ENCODE measurements around the gene ACE2. TPM values are rescaled to one million over a fixed set of nuclear protein-coding genes. Genes with fewer than 3 reads are reported as not detected.

ACE2 gene
- total RNA-seq, 5 donors from 2014 or later (not counting 1 experiment from before 2014, with no cell fraction given), result not detected

DNA sequence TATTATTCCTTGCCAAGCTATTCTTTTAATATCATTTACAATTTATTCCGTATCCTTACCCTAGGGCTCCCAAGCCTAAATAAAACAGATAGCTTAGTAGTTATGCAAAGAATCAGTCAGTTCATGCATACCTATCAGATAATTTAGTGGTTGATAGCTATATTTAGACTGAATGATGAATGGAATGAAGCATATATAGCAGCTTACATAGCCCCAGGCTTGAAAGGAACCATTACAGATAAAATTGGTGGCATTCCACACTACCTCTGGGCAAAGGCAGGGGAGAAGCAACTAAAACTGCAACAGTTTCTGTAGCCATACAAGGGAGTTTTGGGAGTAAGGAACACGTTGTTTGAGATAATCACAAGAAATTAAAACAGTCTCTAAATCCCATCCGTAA lies 2.7 kb downstream of the ACE2 start:
- no peaks in the 10 kb centered on the region for H3K36me3 ChIP-seq (ENCODE audit: control insufficient read depth in 2 of 2, extremely low read depth in 1 of 2, insufficient read depth in 1 of 2, low read length in 1 of 2)
- H3K4me1 ChIP-seq (ENCODE audit: control insufficient read depth in 1 of 2, extremely low read depth in 1 of 2, insufficient read depth in 2 of 2, low read length in 2 of 2), result no peaks in the 10 kb centered on the region
- no peak overlapping the region for H3K4me3 ChIP-seq (ENCODE audit: control insufficient read depth in 1 of 2, extremely low read depth in 1 of 2, low read length in 1 of 2)
- Mint-ChIP-seq H3K36me3 (no peaks in the 10 kb centered on the region), H3K4me3 (no peak overlapping the region), H3K27ac (no peak overlapping the region), H3K9me3 (peaks cover 0 to 4% (median 0%) of the 10 kb centered on the region in 3 donors), H3K27me3 (peaks cover 4 to 42% of the 10 kb centered on the region in 2 donors), H3K4me1 (no peaks in the 10 kb centered on the region)
- ChIA-PET CTCF (interaction anchor here in 1 of 2 donors (1.3 kb wide), 1 partner anchor 101 kb away, joined by 3 read pairs; no protein-coding TSS in a partner anchor), POLR2A (no interaction called here)
- no peaks in the 10 kb centered on the region for H3K27me3 ChIP-seq (replicated peaks in 1 of 2; ENCODE audit: control insufficient read depth in 2 of 2, extremely low read depth in 1 of 2, insufficient read depth in 2 of 2, low read length in 1 of 2)
- DNase-seq (no peak), ATAC-seq (replicated peaks in 1 of 4) (no peak)
- H3K27ac ChIP-seq (ENCODE audit: low read length), result no peak overlapping the region
- H3K9me3 ChIP-seq, result no peaks in the 10 kb centered on the region
- no CpG with 5 or more reads among the region's 3 CpGs for WGBS (ENCODE audit: insufficient coverage)

DNA sequence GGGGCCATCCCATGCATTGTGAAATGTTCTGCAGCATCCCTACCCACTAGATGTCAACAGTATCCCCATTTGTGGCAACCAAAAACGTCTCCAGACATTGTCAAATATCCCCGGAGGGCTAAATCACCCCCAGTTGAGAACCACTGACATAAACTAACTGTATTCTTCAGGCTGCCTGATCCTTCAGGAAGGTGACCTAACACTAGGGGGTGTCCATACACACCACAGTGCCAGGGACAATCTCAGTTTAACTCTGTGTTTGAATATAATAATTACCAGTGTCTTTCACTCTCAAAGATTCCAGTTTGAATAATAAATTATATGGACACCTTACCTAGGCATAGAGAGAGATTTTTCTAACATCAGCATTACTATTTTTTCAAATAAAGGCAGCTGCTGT lies 6.4 kb downstream of the ACE2 start:
- H3K4me1 ChIP-seq (ENCODE audit: control insufficient read depth in 1 of 2, extremely low read depth in 1 of 2, insufficient read depth in 2 of 2, low read length in 2 of 2), result no peaks in the 10 kb centered on the region
- H3K4me3 Mint-ChIP-seq, result no peak overlapping the region
- peaks cover 9 to 39% of the 10 kb centered on the region in 2 donors for H3K27me3 Mint-ChIP-seq
- WGBS (ENCODE audit: insufficient coverage), result no CpG with 5 or more reads among the region's 2 CpGs
- no peak overlapping the region for H3K4me3 ChIP-seq (ENCODE audit: control insufficient read depth in 1 of 2, extremely low read depth in 1 of 2, low read length in 1 of 2)
- ATAC-seq (replicated peaks in 1 of 4) (no peak), DNase-seq (no peak)
- H3K36me3 ChIP-seq (ENCODE audit: control insufficient read depth in 2 of 2, extremely low read depth in 1 of 2, insufficient read depth in 1 of 2, low read length in 1 of 2), result no peaks in the 10 kb centered on the region
- no peaks in the 10 kb centered on the region for H3K9me3 Mint-ChIP-seq
- H3K4me1 Mint-ChIP-seq, result no peaks in the 10 kb centered on the region
- CTCF ChIA-PET, result no interaction called here
- H3K27ac ChIP-seq (ENCODE audit: low read length), result no peak overlapping the region
- no peaks in the 10 kb centered on the region for H3K27me3 ChIP-seq (replicated peaks in 1 of 2; ENCODE audit: control insufficient read depth in 2 of 2, extremely low read depth in 1 of 2, insufficient read depth in 2 of 2, low read length in 1 of 2)
- no peaks in the 10 kb centered on the region for H3K36me3 Mint-ChIP-seq
- H3K9me3 ChIP-seq, result no peaks in the 10 kb centered on the region
- POLR2A ChIA-PET, result no interaction called here
- no peak overlapping the region for H3K27ac Mint-ChIP-seq

- H3K4me1 ChIP-seq (ENCODE audit: control insufficient read depth in 1 of 2, extremely low read depth in 1 of 2, insufficient read depth in 2 of 2, low read length in 2 of 2), result no peaks in the 10 kb centered on the region
- ATAC-seq (replicated peaks in 1 of 4) (no peak), DNase-seq (no peak)
- no peaks in the 10 kb centered on the region for H3K27me3 ChIP-seq (replicated peaks in 1 of 2; ENCODE audit: control insufficient read depth in 2 of 2, extremely low read depth in 1 of 2, insufficient read depth in 2 of 2, low read length in 1 of 2)
- CTCF ChIA-PET, result no interaction called here
- 71% methylated on average over 1 of the region's 5 CpGs for WGBS (ENCODE audit: insufficient coverage)
- Mint-ChIP-seq H3K27ac (no peak overlapping the region), H3K36me3 (no peaks in the 10 kb centered on the region), H3K4me3 (no peak overlapping the region), H3K9me3 (no peaks in the 10 kb centered on the region), H3K4me1 (no peaks in the 10 kb centered on the region), H3K27me3 (peaks cover 3 to 32% of the 10 kb centered on the region in 2 donors)
- no peaks in the 10 kb centered on the region for H3K9me3 ChIP-seq
- no peaks in the 10 kb centered on the region for H3K36me3 ChIP-seq (ENCODE audit: control insufficient read depth in 2 of 2, extremely low read depth in 1 of 2, insufficient read depth in 1 of 2, low read length in 1 of 2)
- H3K4me3 ChIP-seq (ENCODE audit: control insufficient read depth in 1 of 2, extremely low read depth in 1 of 2, low read length in 1 of 2), result no peak overlapping the region
- H3K27ac ChIP-seq (ENCODE audit: low read length), result no peak overlapping the region
- POLR2A ChIA-PET, result no interaction called here
Observed at GRCh38 chrX:15579778-15580747, 20.7 kb downstream of the ACE2 start.

DNA sequence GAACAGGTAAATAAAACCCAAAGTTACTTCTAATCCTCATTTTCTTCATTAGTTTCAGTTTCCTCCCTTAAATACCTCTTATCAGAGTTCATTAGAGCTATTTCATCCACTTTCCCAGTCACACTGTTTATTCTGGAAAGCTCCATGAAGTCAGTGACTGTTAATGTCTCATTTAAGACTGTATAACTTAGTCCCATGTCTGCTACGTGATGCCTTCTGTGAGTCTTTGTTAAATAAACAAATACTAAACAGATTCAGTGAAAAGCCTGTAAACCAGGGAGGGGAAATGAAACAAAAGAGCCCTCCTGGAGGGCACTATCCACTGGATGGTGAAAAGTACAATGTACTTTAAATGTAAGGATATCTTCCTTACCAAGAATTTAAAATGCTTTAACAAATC lies 24.7 kb downstream of the ACE2 start:
- CTCF ChIA-PET, result no interaction called here
- POLR2A ChIA-PET, result no interaction called here
- H3K27ac Mint-ChIP-seq, result no peak overlapping the region
- Histone ChIP-seq H3K4me1 (ENCODE audit: control insufficient read depth in 1 of 2, extremely low read depth in 1 of 2, insufficient read depth in 2 of 2, low read length in 2 of 2) (no peaks in the 10 kb centered on the region), H3K36me3 (ENCODE audit: control insufficient read depth in 2 of 2, extremely low read depth in 1 of 2, insufficient read depth in 1 of 2, low read length in 1 of 2) (no peaks in the 10 kb centered on the region), H3K4me3 (ENCODE audit: control insufficient read depth in 1 of 2, extremely low read depth in 1 of 2, low read length in 1 of 2) (no peak overlapping the region), H3K27me3 (replicated peaks in 1 of 2; ENCODE audit: control insufficient read depth in 2 of 2, extremely low read depth in 1 of 2, insufficient read depth in 2 of 2, low read length in 1 of 2) (no peaks in the 10 kb centered on the region), H3K9me3 (no peaks in the 10 kb centered on the region), H3K27ac (ENCODE audit: low read length) (no peak overlapping the region)
- no peaks in the 10 kb centered on the region for H3K9me3 Mint-ChIP-seq
- DNase-seq (no peak), ATAC-seq (replicated peaks in 1 of 4) (no peak)
- no peaks in the 10 kb centered on the region for H3K4me1 Mint-ChIP-seq
- H3K36me3 Mint-ChIP-seq, result no peaks in the 10 kb centered on the region
- no peak overlapping the region for H3K4me3 Mint-ChIP-seq
- H3K27me3 Mint-ChIP-seq, result peaks cover 10 to 33% of the 10 kb centered on the region in 2 donors
- no CpG with 5 or more reads among the region's 1 CpG for WGBS (ENCODE audit: insufficient coverage)

GRCh38 chrX:15574017-15574416 lies 26.7 kb downstream of the ACE2 start:
- no peak overlapping the region for H3K4me3 Mint-ChIP-seq
- H3K9me3 ChIP-seq, result no peaks in the 10 kb centered on the region
- no peak for ATAC-seq (replicated peaks in 1 of 4)
- H3K27me3 Mint-ChIP-seq, result peaks cover 10 to 38% of the 10 kb centered on the region in 2 donors
- no peak overlapping the region for H3K27ac Mint-ChIP-seq
- POLR2A ChIA-PET, result no interaction called here
- H3K4me3 ChIP-seq (ENCODE audit: control insufficient read depth in 1 of 2, extremely low read depth in 1 of 2, low read length in 1 of 2), result no peak overlapping the region
- H3K27me3 ChIP-seq (replicated peaks in 1 of 2; ENCODE audit: control insufficient read depth in 2 of 2, extremely low read depth in 1 of 2, insufficient read depth in 2 of 2, low read length in 1 of 2), result peaks cover 0 to 3% of the 10 kb centered on the region in 2 experiments
- no peaks in the 10 kb centered on the region for H3K36me3 ChIP-seq (ENCODE audit: control insufficient read depth in 2 of 2, extremely low read depth in 1 of 2, insufficient read depth in 1 of 2, low read length in 1 of 2)
- no peaks in the 10 kb centered on the region for H3K9me3 Mint-ChIP-seq
- H3K27ac ChIP-seq (ENCODE audit: low read length), result no peak overlapping the region
- WGBS (ENCODE audit: insufficient coverage), result no CpG with 5 or more reads among the region's 2 CpGs
- CTCF ChIA-PET, result no interaction called here
- H3K4me1 Mint-ChIP-seq, result no peaks in the 10 kb centered on the region
- no peak for DNase-seq
- no peaks in the 10 kb centered on the region for H3K4me1 ChIP-seq (ENCODE audit: control insufficient read depth in 1 of 2, extremely low read depth in 1 of 2, insufficient read depth in 2 of 2, low read length in 2 of 2)
- H3K36me3 Mint-ChIP-seq, result no peaks in the 10 kb centered on the region

- no peak overlapping the region for H3K4me3 ChIP-seq (ENCODE audit: control insufficient read depth in 1 of 2, extremely low read depth in 1 of 2, low read length in 1 of 2)
- H3K36me3 Mint-ChIP-seq, result no peaks in the 10 kb centered on the region
- ChIA-PET POLR2A (no interaction called here), CTCF (interaction anchor here in 1 of 2 donors (0.6 kb wide), 1 partner anchor 57 kb away, joined by 4 read pairs; no protein-coding TSS in a partner anchor)
- H3K9me3 ChIP-seq, result no peaks in the 10 kb centered on the region
- no CpG with 5 or more reads among the region's 1 CpG for WGBS (ENCODE audit: insufficient coverage)
- no peaks in the 10 kb centered on the region for H3K4me1 Mint-ChIP-seq
- no peak overlapping the region for H3K4me3 Mint-ChIP-seq
- H3K4me1 ChIP-seq (ENCODE audit: control insufficient read depth in 1 of 2, extremely low read depth in 1 of 2, insufficient read depth in 2 of 2, low read length in 2 of 2), result no peaks in the 10 kb centered on the region
- DNase-seq, result no peak
- no peaks in the 10 kb centered on the region for H3K9me3 Mint-ChIP-seq
- no peak overlapping the region for H3K27ac ChIP-seq (ENCODE audit: low read length)
- no peaks in the 10 kb centered on the region for H3K36me3 ChIP-seq (ENCODE audit: control insufficient read depth in 2 of 2, extremely low read depth in 1 of 2, insufficient read depth in 1 of 2, low read length in 1 of 2)
- no peak for ATAC-seq (replicated peaks in 1 of 4)
- H3K27me3 ChIP-seq (replicated peaks in 1 of 2; ENCODE audit: control insufficient read depth in 2 of 2, extremely low read depth in 1 of 2, insufficient read depth in 2 of 2, low read length in 1 of 2), result peaks cover 2 to 3% of the 10 kb centered on the region in 2 experiments
- peaks cover 7 to 53% of the 10 kb centered on the region in 2 donors for H3K27me3 Mint-ChIP-seq
- H3K27ac Mint-ChIP-seq, result no peak overlapping the region
Observed at GRCh38 chrX:15570145-15570544, 30.6 kb downstream of the ACE2 start.
